Muscle layer of colon (tissue), 2 donors: ENCODE results near the gene ARRB2.

Experiments
- H3K27ac ChIP-seq: one replicate; pipeline ENCODE4 v1.7.0; 2013; ENCODE audit warnings: low read depth, mild to moderate bottlenecking, low read length, moderate library complexity
- H3K27me3 ChIP-seq, 2 donors: one replicate each; pipeline ENCODE4 v1.7.0; 2013; ENCODE audit warnings: low read length in 2 of 2, mild to moderate bottlenecking in 2 of 2; ENCODE audit not compliant: insufficient read depth in 2 of 2, control insufficient read depth in 1 of 2
- H3K36me3 ChIP-seq: one replicate; pipeline ENCODE4 v1.7.0; 2013; ENCODE audit warnings: mild to moderate bottlenecking, low read length; ENCODE audit not compliant: insufficient read depth
- H3K4me1 ChIP-seq: one replicate; pipeline ENCODE4 v1.7.0; 2013; ENCODE audit warnings: mild to moderate bottlenecking, low read length; ENCODE audit not compliant: insufficient read depth
- H3K4me3 ChIP-seq, 2 donors: one replicate each; pipeline ENCODE4 v1.7.0; 2013; ENCODE audit warnings: low read length in 2 of 2, low read depth in 1 of 2, mild to moderate bottlenecking in 1 of 2, moderate library complexity in 1 of 2
- H3K9ac ChIP-seq: one replicate; pipeline ENCODE4 v1.7.0; 2013; ENCODE audit warnings: low read length
- H3K9me3 ChIP-seq: one replicate; pipeline ENCODE4 v1.7.0; 2013; ENCODE audit warnings: mild to moderate bottlenecking, low read length
- donor health status: abdominal sarcoma.
- donor health status: Adenocarcinoma of cecum.

ARRB2 gene

DNA sequence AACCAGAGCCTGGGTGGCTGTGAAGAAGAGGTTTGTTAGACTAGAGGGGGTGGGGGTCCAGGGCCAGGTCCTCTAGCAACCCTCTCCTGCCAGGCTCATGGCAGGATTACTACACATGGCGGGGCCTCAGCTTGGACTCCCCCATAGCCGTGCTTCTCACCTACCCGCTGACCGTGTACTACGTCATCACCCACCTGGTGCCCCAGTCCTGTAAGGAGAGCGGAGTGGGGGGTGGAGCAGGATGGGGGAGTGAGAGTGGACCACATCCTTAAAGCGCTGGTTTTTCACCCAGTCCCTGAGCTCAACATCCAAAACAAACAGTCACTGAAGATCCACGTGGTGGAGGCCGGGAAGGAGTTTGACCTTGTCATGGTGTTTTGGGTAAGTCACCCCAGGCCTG lies 33.5 kb downstream of the ARRB2 start:
- no peak overlapping the region for H3K27ac ChIP-seq
- H3K4me1 ChIP-seq, result peaks cover 2% of the 10 kb centered on the region
- H3K36me3 ChIP-seq, result no peaks in the 10 kb centered on the region
- H3K4me3 ChIP-seq, result no peak overlapping the region
- H3K9me3 ChIP-seq, result no peaks in the 10 kb centered on the region
- peaks cover 17 to 36% of the 10 kb centered on the region in 2 donors for H3K27me3 ChIP-seq
- no peak overlapping the region for H3K9ac ChIP-seq

DNA sequence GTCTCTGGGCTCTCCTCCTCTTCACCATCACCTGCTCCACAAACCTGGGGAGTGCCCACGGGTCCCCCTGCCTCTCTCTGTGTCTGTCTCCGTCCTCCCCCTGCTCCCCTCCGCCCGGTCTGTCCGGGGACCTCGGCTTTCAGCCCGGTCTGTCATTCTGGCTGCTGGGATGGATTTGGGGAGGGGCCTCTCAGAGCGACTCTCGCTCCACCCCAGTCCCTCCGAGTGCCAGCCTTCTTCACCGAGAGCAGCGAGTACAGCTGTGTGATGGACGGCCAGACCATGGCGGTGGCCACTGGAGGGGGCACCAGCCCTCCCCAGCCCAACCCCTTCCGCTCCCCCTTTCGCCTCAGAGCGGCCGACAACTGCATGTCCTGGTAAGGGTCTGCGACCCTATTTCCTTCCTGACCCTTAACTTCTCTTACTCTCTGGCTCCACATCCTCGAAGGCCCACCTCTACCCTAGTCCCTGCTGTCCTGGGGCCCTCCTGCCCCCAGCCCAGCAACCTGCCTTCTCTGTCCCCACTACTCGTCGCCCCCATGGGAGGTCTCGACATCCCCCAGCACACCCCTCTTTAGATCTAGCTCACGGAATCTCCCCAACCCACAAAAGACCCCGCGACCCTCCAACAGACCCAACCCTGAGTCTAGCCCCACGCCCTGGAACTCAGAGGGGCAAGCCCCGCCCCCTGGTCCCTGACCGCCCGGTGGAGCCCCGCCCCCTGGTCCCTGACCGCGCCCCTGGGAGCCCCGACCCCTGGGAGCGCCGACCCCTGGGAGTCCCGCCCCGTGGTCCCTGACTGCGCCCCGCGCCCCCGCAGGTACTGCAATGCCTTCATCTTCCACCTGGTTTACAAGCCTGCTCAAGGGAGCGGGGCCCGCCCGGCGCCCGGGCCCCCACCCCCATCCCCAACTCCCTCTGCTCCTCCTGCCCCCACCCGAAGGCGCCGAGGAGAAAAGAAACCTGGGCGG lies 34.9 kb downstream of the ARRB2 start:
- Histone ChIP-seq H3K27me3 (peaks cover 17 to 36% of the 10 kb centered on the region in 2 donors), H3K9ac (no peak overlapping the region), H3K9me3 (no peaks in the 10 kb centered on the region), H3K4me1 (no peaks in the 10 kb centered on the region), H3K27ac (no peak overlapping the region), H3K36me3 (no peaks in the 10 kb centered on the region), H3K4me3 (no peak overlapping the region)

DNA sequence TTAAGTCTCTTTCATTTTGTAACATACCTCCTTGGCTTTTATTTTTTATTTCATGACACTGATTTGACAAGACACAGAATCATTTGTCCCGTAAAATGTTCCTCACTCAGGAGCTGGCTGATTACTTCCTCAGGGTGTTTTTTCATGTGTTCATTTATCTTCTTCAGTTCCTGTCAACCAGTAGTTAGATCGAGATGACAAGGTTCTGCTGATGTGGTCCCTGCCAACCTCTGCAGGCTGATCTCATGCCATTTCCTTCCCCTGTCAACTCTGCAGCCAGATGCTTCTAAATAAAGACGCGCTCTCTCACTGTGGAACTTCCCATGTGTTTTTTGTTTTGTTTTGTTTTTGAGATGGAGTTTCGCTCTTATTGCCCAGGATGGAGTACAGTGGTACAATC lies 37.4 kb downstream of the ARRB2 start:
- Histone ChIP-seq H3K27ac (no peak overlapping the region), H3K9ac (no peak overlapping the region), H3K27me3 (peaks cover 17 to 36% of the 10 kb centered on the region in 2 donors)

DNA sequence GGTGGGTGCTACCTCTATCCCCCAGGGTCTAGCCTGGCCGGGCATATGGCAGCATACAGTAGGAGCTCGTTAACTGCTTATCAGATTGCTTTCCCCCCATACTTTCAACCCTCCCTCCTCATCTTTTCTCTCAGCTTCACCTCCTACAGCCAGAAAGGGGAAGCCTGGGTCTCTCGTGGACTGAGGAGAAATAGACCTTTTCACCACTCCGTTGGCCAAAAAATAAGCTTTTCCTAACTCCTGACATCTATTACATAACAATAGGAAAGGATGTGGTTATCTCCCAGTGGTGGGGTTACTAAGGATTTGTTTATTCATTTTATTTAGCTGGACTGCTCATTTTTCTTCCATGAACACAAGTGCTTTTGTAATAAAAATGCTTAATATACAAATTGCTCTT lies 38.3 kb downstream of the ARRB2 start:
- peaks cover 17 to 33% of the 10 kb centered on the region in 2 donors for H3K27me3 ChIP-seq
- no peaks in the 10 kb centered on the region for H3K9me3 ChIP-seq
- no peaks in the 10 kb centered on the region for H3K4me1 ChIP-seq
- H3K36me3 ChIP-seq, result no peaks in the 10 kb centered on the region
- no peak overlapping the region for H3K27ac ChIP-seq
- no peak overlapping the region for H3K9ac ChIP-seq
- H3K4me3 ChIP-seq, result no peak overlapping the region

More for the DNA sequence above, 37.4 kb downstream of the ARRB2 start:
- no peaks in the 10 kb centered on the region for H3K9me3 ChIP-seq
- no peaks in the 10 kb centered on the region for H3K36me3 ChIP-seq
- H3K4me3 ChIP-seq, result no peak overlapping the region
- no peaks in the 10 kb centered on the region for H3K4me1 ChIP-seq

DNA sequence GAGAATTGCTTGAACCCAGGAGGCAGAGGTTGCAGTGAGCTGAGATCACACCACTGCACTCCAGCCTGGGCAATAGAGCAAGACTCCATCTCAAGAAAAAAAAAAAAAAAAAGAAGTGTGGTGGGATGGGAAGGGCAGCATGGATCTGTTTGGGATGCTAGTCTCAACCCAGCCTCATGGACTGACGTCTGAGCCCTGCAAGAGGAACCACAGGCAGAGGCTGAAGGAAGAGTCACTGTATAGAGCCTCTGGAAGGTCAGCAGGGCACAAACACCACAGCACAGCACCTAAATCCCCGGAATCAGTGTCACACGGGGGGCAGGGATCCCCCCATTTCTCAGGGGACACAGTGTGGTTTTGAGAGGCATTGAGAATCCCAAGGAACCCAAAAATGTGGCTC lies 40.2 kb downstream of the ARRB2 start:
- Histone ChIP-seq H3K9me3 (no peaks in the 10 kb centered on the region), H3K27ac (no peak overlapping the region), H3K4me1 (no peaks in the 10 kb centered on the region), H3K27me3 (peaks cover 5 to 13% of the 10 kb centered on the region in 2 donors), H3K4me3 (no peak overlapping the region), H3K9ac (no peak overlapping the region), H3K36me3 (no peaks in the 10 kb centered on the region)

DNA sequence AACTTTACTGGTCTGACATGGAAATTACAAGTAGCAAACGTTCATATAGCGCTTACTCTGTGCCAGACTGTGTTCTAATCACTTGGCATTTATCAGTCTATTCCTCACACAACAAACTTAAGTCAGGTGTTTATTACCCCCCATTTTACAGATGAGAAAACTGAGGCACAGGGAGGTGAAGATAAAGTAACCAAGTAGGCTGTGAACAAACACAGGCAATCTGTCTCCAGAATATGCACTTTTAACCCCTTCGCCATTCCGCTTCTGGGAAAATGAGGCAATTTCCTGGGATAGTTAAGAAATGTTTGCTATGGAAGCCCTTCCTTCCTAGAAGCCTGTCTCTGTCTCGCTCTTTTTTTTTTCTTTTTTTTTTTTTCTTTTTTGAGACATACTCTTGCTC lies 41.5 kb downstream of the ARRB2 start:
- peaks cover 0 to 6% of the 10 kb centered on the region in 2 donors for H3K27me3 ChIP-seq
- no peaks in the 10 kb centered on the region for H3K4me1 ChIP-seq
- H3K36me3 ChIP-seq, result no peaks in the 10 kb centered on the region

GRCh38 chr17:4753392-4753791 lies 43.0 kb downstream of the ARRB2 start:
- H3K27me3 ChIP-seq, result peaks cover 0 to 5% of the 10 kb centered on the region in 2 donors
- H3K36me3 ChIP-seq, result no peaks in the 10 kb centered on the region
- H3K9me3 ChIP-seq, result no peaks in the 10 kb centered on the region
- H3K4me3 ChIP-seq, result no peak overlapping the region
- no peak overlapping the region for H3K9ac ChIP-seq
- no peak overlapping the region for H3K27ac ChIP-seq
- no peaks in the 10 kb centered on the region for H3K4me1 ChIP-seq

More for the DNA sequence above, 41.5 kb downstream of the ARRB2 start:
- Histone ChIP-seq H3K27ac (no peak overlapping the region), H3K9ac (no peak overlapping the region), H3K4me3 (no peak overlapping the region), H3K9me3 (no peaks in the 10 kb centered on the region)

- Histone ChIP-seq H3K4me1 (no peaks in the 10 kb centered on the region), H3K36me3 (no peaks in the 10 kb centered on the region), H3K27me3 (no peaks in the 10 kb centered on the region), H3K27ac (no peak overlapping the region), H3K4me3 (no peak overlapping the region), H3K9ac (no peak overlapping the region), H3K9me3 (no peaks in the 10 kb centered on the region)
Observed at GRCh38 chr17:4759776-4760236, 49.4 kb downstream of the ARRB2 start.

- H3K27ac ChIP-seq, result no peak overlapping the region
- no peaks in the 10 kb centered on the region for H3K4me1 ChIP-seq
- no peak overlapping the region for H3K9ac ChIP-seq
- H3K4me3 ChIP-seq, result no peak overlapping the region
- H3K27me3 ChIP-seq, result no peaks in the 10 kb centered on the region
- no peaks in the 10 kb centered on the region for H3K9me3 ChIP-seq
- no peaks in the 10 kb centered on the region for H3K36me3 ChIP-seq
Observed at GRCh38 chr17:4764595-4764994, 54.2 kb downstream of the ARRB2 start.

- Histone ChIP-seq H3K4me1 (no peaks in the 10 kb centered on the region), H3K9ac (no peak overlapping the region), H3K4me3 (no peak overlapping the region), H3K9me3 (no peaks in the 10 kb centered on the region), H3K36me3 (no peaks in the 10 kb centered on the region), H3K27me3 (no peaks in the 10 kb centered on the region), H3K27ac (no peak overlapping the region)
Observed at GRCh38 chr17:4766201-4766600, 55.8 kb downstream of the ARRB2 start.

DNA sequence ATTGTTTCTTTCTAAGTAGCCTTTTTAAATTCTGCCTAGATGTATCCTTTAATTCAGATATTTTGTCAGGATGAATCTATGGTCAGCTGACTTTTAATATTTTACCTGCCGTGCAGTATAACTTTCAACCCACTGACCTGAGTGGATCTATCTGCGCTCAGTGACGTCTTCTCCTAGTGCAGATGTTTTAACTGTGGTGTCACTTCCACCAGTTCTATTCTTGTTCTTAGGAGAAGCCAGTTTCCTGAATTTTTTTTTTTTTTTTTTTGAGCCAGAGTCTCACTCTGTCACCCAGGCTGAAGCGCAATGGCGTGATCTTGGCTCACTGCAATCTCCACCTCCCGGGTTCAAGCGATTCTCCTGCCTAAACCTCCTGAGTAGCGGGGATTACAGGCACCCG lies 56.3 kb downstream of the ARRB2 start:
- Histone ChIP-seq H3K36me3 (no peaks in the 10 kb centered on the region), H3K4me1 (no peaks in the 10 kb centered on the region), H3K9ac (no peak overlapping the region), H3K4me3 (no peak overlapping the region), H3K27me3 (no peaks in the 10 kb centered on the region), H3K27ac (no peak overlapping the region), H3K9me3 (no peaks in the 10 kb centered on the region)

GRCh38 chr17:4768298-4768697 lies 57.9 kb downstream of the ARRB2 start:
- Histone ChIP-seq H3K4me1 (no peaks in the 10 kb centered on the region), H3K27ac (no peak overlapping the region), H3K4me3 (no peak overlapping the region)

More at GRCh38 chr17:4768298-4768697, 57.9 kb downstream of the ARRB2 start:
- H3K9ac ChIP-seq, result no peak overlapping the region
- no peaks in the 10 kb centered on the region for H3K27me3 ChIP-seq
- no peaks in the 10 kb centered on the region for H3K36me3 ChIP-seq
- no peaks in the 10 kb centered on the region for H3K9me3 ChIP-seq
